ENCODE data around the gene MTHFS.
A peak's percentile ranks its signal among the peaks of the same experiment; 100 is the strongest.
"Not testable (repeated sequence)": the region's sequence is repeated elsewhere in the genome, so short reads cannot be mapped to it uniquely, and the experiment has no call there.

The MTHFS gene

DNA sequence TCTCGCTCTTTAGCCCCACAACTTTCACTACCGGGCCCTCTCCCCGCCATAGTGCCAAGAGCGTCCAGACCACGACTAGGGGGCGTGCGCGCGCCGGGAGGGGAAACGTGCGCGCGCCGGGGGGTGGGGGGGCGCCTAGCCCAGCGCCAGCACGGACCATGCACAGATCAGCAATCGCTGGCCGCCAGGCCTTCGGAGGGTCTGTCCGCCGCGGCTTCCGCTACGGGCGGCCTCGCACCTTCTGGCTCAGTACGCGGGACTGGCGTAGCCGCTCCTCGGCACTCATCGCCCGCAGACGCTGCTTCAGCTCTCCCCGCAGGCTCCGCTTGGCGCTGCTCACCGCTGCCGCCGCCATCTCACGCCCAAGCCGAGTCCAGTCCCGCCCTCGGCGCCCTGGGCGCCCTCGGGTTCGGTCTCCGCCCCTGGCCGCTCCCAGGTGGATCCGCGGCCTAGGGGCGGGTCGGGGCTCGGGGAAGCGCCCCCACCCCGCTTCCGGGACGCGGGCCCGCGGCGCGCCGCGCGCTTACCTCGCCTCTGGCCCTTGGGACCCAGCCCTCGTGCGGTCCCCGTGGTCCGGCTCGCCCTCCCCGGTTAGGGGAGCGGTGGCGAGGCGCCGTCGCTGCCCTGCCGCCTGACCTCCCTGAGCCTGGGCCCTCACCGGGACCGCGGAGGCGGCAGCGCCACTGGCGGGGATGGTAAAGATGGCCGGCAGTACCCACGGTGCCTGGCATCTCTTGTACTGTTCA, at the start of gene MTHFS:
Gene MTHFS, minus strand, starts transcription at position 381 of the 746 bp plus-strand sequence. Its CDS starts 26 bp downstream, at position 355.
- peak; percentile 44 for DNase-seq (ENCODE audit: low spot score)

GRCh38 chr15:79944622-79945021, 47.8 kb upstream of the MTHFS start:
- no peak for DNase-seq (ENCODE audit: low spot score)

- no peak for DNase-seq (ENCODE audit: low spot score)
Measured at GRCh38 chr15:79943820-79944219, 47.0 kb upstream of the MTHFS start.

DNA sequence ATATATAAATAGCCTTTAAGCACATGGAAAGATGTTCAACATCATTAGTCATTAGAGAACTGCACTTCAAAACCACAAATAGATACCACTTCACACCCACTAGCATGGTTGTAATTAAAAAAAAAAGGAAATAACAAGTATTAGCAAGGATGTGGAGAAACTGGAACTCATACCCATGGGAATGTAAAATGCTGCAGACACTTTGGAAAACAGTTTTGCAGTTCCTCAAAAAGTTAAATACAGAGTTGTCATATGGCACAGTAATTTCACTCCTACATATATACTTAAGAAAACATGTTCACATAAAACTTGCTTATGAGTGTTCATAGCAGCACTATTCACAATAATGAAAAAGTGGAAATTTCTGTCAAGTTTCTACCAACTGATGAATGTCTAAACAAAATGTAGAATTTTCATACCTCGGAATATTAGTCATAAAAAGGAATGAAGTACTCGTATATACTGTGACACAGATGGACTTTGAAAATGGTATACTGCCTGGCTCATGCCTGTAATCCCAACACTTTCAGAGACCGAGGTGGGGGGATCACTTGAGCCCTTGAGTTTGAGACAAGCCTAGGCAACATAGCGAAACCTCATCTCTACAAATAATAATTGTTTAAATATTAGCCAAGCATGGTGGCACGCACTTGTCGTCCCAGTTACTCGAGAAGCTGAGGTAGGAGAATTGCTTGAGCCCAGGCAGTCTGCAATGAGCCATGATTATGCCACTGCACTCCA, 46.1 kb upstream of the MTHFS start:
- DNase-seq (ENCODE audit: low spot score): no peak

GRCh38 chr15:79939399-79939798, 42.6 kb upstream of the MTHFS start:
- no peak for DNase-seq (ENCODE audit: low spot score)

DNA sequence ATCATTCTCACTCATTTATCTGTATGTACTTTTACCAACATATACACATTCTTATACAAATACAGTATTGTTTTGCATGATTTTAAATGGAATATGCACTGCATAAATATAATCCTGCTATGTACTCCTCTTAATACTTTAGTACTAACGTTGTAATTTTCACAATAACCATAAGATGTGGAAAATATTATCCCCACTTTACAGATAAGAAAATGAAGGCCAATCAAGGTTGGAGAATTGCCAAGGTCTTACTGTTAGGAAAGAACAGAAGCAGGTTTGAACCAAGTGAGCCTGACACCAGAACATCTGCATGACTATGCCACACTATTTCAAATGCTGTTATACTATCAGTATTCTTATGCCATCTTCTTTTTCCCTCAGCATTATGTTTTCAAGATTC, 41.3 kb upstream of the MTHFS start:
- DNase-seq (ENCODE audit: low spot score): no peak

DNA sequence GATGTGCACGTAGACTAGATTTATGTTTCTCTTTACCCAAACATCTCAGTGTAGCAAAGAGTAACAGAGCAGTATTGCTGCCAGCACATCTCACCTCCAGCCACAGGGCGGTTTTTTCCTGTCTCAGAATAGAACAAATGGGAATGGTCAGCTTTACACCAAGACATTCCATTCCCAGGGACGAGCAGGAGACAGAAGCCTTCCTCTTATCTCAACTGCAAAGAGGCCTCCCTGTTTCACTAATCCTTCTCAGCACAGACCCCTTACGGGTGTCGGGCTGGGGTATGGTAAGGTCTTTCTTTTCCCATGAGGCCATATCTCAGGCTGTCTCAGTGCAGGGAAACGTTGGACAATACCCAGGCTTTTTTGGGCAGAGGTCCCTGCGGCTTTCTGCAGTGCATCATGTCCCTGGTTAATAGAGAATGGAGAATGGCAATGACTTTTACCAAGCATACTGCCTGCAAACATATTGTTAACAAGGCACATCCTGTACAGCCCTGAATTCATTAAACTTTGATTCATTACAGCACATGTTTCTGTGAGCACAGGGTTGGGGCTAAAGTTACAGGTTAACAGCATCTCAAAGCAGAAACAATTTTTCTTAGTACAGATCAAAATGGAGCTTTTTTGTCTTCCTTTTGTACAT, 38.9 kb upstream of the MTHFS start:
- DNase-seq (ENCODE audit: low spot score): not testable (repeated sequence)

- DNase-seq (ENCODE audit: low spot score): no peak
Measured at GRCh38 chr15:79933231-79933630, 36.4 kb upstream of the MTHFS start.

GRCh38 chr15:79932447-79932846, 35.6 kb upstream of the MTHFS start:
- no peak for DNase-seq (ENCODE audit: low spot score)

DNA sequence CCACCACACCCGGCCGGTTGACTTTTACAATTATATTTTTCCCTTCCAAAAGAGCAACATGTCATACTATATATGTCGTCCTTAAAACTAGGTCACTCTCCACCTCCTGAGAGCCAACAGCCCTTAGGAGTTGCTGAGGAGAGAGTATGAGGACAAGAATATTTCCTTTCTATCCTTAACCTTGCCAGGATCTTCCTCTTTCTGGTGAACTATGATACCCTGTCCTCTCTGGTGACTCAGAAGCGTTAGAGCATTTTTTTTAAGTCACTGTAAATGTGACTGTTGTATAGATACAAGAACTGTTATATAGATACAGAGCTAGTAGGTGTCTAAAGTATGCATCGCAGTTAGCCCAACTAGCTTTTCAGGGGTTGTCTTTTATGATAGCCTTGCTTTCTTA, 33.7 kb upstream of the MTHFS start:
- no peak for DNase-seq (ENCODE audit: low spot score)

- DNase-seq (ENCODE audit: low spot score): no peak
Measured at GRCh38 chr15:79929412-79929811, 32.6 kb upstream of the MTHFS start.

- DNase-seq (ENCODE audit: low spot score): not testable (repeated sequence)
Measured at GRCh38 chr15:79926116-79926515, 29.3 kb upstream of the MTHFS start.

- no peak for DNase-seq (ENCODE audit: low spot score)
Measured at GRCh38 chr15:79924379-79924778, 27.6 kb upstream of the MTHFS start.

GRCh38 chr15:79923515-79924169, 26.8 kb upstream of the MTHFS start:
- DNase-seq (ENCODE audit: low spot score): peak; percentile 90

- DNase-seq (ENCODE audit: low spot score): peak; percentile 28
Measured at GRCh38 chr15:79923079-79923514, 26.3 kb upstream of the MTHFS start.

DNA sequence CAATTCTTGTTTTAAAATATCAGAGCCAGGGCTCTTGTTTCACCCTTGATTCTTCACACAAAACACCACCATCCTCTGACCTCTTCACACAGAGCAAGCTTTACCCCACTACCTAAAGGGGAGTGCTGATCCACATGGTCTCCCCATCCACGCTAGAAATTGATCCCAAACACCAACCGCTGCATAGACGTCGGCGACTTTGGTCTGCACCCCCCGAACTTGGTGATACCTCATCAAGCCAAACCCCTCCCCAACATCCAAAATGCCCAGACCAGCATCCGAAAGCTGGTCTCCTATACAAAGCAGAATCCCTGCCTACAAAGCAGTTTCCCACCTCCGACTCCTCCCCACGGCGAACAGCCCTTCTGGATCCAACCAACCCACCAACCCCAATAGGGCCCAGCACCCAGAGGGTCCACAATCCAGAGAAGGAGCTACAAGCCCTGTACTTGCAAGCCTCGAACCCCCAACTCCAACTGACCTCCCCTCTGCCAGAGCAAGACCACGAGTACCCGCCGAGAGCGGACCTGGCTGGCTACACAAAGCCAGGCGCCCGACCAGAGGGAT, 25.8 kb upstream of the MTHFS start:
- no peak for DNase-seq (ENCODE audit: low spot score)

DNA sequence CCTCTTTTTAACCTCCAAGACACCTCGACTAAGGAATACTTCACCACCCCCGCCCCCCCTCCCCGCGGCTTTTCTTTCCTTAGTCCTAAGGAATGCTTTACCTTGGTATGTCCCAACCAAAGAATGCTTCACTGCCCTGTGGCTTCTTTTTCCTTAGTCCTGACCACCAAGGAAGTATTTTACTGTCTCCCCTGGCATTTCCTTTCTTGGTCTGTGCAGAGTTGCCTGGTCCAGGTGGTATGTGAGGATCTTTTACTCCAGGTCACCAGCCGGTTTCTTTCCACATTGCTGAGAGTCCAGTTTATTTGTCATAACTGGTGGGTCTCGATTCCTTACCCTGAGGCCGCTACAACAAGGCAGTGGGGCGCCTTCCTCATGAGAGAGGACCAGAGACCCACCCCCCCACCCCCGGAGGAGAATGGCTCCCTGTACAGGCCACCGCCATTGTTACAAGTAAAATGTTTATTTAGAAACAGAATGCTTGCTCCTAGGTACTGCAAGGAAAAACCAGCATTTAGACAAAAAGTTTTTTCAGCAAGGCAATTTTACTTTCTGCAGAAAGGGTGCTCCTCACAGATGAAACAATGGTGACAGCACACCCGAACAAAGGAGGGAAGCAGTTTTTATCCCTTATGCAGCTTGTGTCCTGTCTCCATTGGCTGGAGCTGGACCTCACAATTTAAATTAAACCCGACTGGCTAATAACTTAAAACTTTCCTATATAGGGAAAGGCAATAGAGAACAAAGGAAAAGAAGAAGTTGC, 23.1 kb upstream of the MTHFS start:
- DNase-seq (ENCODE audit: low spot score): no peak

GRCh38 chr15:79919090-79919748, 22.4 kb upstream of the MTHFS start:
- DNase-seq (ENCODE audit: low spot score): no peak

DNA sequence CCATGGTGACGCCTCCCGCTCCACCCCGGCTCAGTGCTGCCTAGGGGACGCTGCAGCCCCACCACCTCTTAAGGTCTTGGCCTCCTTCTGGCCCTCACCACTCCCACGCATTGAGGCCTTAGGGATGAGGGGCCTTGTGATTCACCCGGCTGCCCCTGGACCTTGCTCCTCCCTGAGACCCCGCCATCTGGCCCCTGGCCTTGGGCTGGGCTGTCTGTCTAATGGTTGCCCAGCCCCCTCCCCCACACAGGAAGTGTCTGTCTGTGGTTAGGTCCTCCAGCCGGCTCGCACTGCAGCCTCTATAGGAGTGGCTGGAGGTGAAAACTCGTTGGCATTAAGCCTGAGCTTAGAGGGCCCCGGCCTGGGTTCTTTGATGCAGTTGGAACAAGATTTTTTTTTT, 21.5 kb upstream of the MTHFS start:
- DNase-seq (ENCODE audit: low spot score): no peak

DNA sequence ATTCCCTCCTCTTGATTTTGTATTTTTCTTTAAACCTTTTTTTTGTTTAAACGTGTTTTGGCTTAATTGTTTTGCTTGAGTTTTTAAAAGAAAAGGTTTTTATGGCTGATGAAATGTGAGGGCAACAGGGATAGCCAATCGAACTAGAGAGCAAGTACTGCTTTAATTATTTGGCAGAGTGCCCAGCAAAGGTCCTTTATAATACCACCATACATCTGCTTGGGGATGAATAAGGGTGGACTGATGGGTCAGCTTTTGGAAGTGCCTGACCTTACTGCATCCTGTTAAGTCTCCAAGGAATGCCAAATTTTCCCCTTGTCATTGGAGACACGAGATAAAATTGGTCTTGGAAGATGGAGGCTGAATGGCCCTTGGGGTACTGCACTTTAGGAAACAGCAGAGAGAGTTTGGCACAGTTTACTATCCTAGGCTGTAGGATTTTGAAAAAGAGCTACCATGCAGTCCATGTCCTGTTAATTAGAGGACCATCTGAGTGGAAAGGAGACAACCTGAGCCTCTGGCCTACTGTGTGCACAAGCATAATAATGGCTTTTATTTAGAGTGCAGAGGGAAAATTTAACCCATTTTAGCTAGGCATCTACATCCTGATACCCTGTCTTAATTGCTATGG, 19.8 kb upstream of the MTHFS start:
- DNase-seq (ENCODE audit: low spot score): no peak
